Left ventricle myocardium inferior (tissue), 1 donor: ENCODE measurements around the gene AKR1B1. TPM values are rescaled to one million over a fixed set of nuclear protein-coding genes. Genes with fewer than 3 reads are reported as not detected.

Experiments used
- DNase-seq: peaks from one replicate; pipeline ENCODE4 v3.0.0-alpha.2; 2020
- H3K27ac ChIP-seq: fragments of 200-600 bp; replicated peaks from 2 replicates; pipeline ENCODE4 v1.8.0; 2021
- H3K27me3 ChIP-seq: fragments of 200-600 bp; 2 replicates; pipeline ENCODE4 v1.8.0; 2021; ENCODE audit warnings: low read depth
- H3K36me3 ChIP-seq: fragments of 200-600 bp; 2 replicates; pipeline ENCODE4 v1.8.0; 2021
- H3K4me1 ChIP-seq: fragments of 200-600 bp; 2 replicates; pipeline ENCODE4 v1.8.0; 2021
- H3K4me3 ChIP-seq: fragments of 200-600 bp; 2 replicates; pipeline ENCODE4 v1.8.0; 2021; ENCODE audit warnings: mild to moderate bottlenecking, moderate library complexity
- H3K9me3 ChIP-seq: fragments of 200-600 bp; replicated peaks from 2 replicates; pipeline ENCODE4 v1.8.0; 2021
- CTCF ChIP-seq: fragments of 200-600 bp; IDR thresholded peaks from 2 replicates; pipeline ENCODE4 v1.8.0; 2021; ENCODE audit warnings: antibody characterized with exemption, mild to moderate bottlenecking, borderline replicate concordance
- intact Hi-C: fragments of 100-400 bp; cut with micrococcal nuclease; formaldehyde crosslinking; loops from one replicate; pipeline ENCODE4 v1.11.0; 2022
- total RNA-seq: library from RNA; stranded (reverse); fragmentation: NEBNext Ultra II Directional; extraction: Animal tissue kit (Norgen Biotek cat#: 25700); gene quantifications from one replicate; pipeline ENCODE4 v1.2.1, GENCODE V29; 2021
- donor health status: DM: no; HTN: yes; CAD: no; lungs with severe emphysema.

AKR1B1 gene
- total RNA-seq, 1 donor from 2014 or later: 280 TPM

- no peak for DNase-seq
- Histone ChIP-seq H3K27me3 (no peaks in the 10 kb centered on the region), H3K4me1 (peaks cover 54% of the 10 kb centered on the region), H3K36me3 (peaks cover 98% of the 10 kb centered on the region), H3K27ac (no peak overlapping the region), H3K9me3 (no peaks in the 10 kb centered on the region), H3K4me3 (no peak overlapping the region)
- intact Hi-C loops: no loop called here
- TF ChIP-seq CTCF: no peak
These were observed 12.5 kb downstream of the AKR1B1 start for GRCh38 chr7:134446446-134446845.

DNA sequence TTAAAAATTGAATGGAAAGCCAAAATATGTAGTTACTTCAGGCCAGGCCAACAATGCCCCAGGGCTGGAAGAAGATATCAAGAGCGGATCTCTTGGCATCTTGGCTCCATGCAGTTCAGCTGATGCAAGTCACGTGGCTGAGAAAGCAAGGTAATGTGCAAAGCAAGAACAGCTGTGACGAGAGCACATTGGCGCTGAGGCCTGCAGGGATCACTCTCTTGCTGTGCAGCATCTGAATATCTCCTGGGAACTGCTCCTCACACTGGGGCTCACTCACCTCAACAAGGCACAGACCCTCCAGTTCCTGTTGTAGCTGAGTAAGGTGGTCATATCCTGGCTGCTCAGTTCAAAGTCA, 14.0 kb downstream of the AKR1B1 start:
- H3K4me3 ChIP-seq: no peak overlapping the region
- no peak for TF ChIP-seq CTCF
- peaks cover 94% of the 10 kb centered on the region for H3K36me3 ChIP-seq
- no peaks in the 10 kb centered on the region for H3K9me3 ChIP-seq
- DNase-seq: no peak
- H3K27ac ChIP-seq: peak overlapping the region; percentile 78
- intact Hi-C loops: no loop called here
- no peaks in the 10 kb centered on the region for H3K27me3 ChIP-seq
- peaks cover 49% of the 10 kb centered on the region for H3K4me1 ChIP-seq

DNA sequence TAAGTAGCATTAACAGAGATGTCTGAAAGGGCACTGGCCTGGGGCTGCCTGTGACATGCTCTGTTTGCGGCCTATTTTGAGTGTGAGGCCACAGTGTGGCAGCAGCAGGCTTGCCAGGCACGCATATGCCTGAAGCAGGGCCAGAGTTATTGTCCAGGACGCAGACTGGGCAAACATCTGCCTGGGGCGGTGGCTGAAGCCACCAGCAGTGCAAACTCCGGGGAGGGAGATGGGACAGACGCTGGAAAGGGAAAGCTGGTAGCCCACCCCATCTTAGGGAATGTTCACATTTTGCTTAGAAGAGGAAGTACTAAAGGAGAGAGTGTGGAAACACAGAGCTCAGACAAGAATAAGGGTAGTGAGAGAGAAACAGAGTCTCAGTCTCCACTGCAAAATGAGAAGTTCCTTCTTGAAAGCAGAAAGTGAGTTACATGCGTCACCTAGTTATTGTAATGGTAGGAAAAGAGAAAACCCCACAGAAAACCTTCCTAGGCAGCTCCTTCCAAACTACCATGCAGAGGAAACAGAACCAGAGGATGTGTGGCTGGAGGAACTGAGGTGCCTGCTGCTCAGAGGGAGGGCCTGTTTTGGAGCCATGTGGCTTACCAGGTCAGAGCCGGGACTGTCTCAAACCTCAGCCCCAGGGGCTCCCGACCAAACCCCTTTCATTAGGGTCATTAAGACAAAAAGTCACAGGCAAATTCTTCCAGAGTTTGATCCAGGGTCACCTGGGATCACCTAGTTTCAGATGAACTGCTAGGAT, 14.5 kb downstream of the AKR1B1 start:
- TF ChIP-seq CTCF: peak; percentile 42
- no peak overlapping the region for H3K4me3 ChIP-seq
- intact Hi-C loops: no loop called here
- peak; percentile 44 for DNase-seq
- peak overlapping the region; percentile 78 for H3K27ac ChIP-seq
- H3K27me3 ChIP-seq: no peaks in the 10 kb centered on the region
- H3K36me3 ChIP-seq: peaks cover 88% of the 10 kb centered on the region
- H3K4me1 ChIP-seq: peaks cover 48% of the 10 kb centered on the region
- H3K9me3 ChIP-seq: no peaks in the 10 kb centered on the region

GRCh38 chr7:134443396-134444070, 15.4 kb downstream of the AKR1B1 start:
- no peak for TF ChIP-seq CTCF
- intact Hi-C loops: no loop called here
- H3K36me3 ChIP-seq: peaks cover 82% of the 10 kb centered on the region
- H3K9me3 ChIP-seq: peaks cover 7% of the 10 kb centered on the region
- H3K4me3 ChIP-seq: no peak overlapping the region
- peak overlapping the region; percentile 78 for H3K27ac ChIP-seq
- H3K27me3 ChIP-seq: no peaks in the 10 kb centered on the region
- peaks cover 42% of the 10 kb centered on the region for H3K4me1 ChIP-seq
- DNase-seq: no peak

GRCh38 chr7:134442441-134443220, 16.3 kb downstream of the AKR1B1 start:
- intact Hi-C loops: no loop called here
- DNase-seq: no peak
- Histone ChIP-seq H3K36me3 (peaks cover 73% of the 10 kb centered on the region), H3K4me1 (peaks cover 38% of the 10 kb centered on the region), H3K27me3 (no peaks in the 10 kb centered on the region), H3K9me3 (peaks cover 9% of the 10 kb centered on the region), H3K4me3 (no peak overlapping the region), H3K27ac (no peak overlapping the region)
- TF ChIP-seq CTCF: no peak
